LHCN-M2 (cell line): ENCODE results near the gene CLCN6. TPM values are rescaled to one million over a fixed set of nuclear protein-coding genes. Genes with fewer than 3 reads are reported as not detected.
A peak's percentile ranks its signal among the peaks of the same experiment; 100 is the strongest.

Experiments used
- DNase-seq: peaks from one replicate; pipeline ENCODE4 v3.0.0-alpha.2; 2012; ENCODE audit warnings: low read depth
- total RNA-seq: library from RNA; depleted of rRNA; stranded (reverse); fragments of >200 nt; gene quantifications from 2 replicates; pipeline ENCODE4 v1.2.3, GENCODE V29; 2014

Gene CLCN6
- total RNA-seq, 1 experiment from 2014 or later: 10.7 TPM

- no peak for DNase-seq
These were observed 17.6 kb downstream of the CLCN6 start for GRCh38 chr1:11823366-11824137.

GRCh38 chr1:11825131-11825530, 19.1 kb downstream of the CLCN6 start:
- DNase-seq: no peak

GRCh38 chr1:11826946-11827345, 21.0 kb downstream of the CLCN6 start:
- no peak for DNase-seq

DNA sequence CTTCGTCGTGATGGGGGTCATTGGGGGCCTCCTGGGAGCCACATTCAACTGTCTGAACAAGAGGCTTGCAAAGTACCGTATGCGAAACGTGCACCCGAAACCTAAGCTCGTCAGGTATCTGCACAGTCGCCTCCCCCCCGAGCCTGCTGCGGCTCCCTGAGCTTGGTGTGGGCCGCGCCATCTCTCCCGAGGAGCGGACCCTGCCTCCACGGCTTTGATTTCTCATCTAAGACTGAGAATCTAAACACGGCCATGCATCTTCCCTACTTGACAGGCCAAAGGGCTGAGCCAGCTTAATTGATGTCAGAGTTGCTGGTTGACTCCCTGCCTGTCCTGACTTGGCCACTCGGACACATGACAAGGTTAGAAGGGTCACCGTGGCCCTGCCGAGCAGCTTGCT, 22.5 kb downstream of the CLCN6 start:
- DNase-seq: no peak

- no peak for DNase-seq
These were observed 26.1 kb downstream of the CLCN6 start for GRCh38 chr1:11831945-11832725.

GRCh38 chr1:11833497-11833896, 27.5 kb downstream of the CLCN6 start:
- DNase-seq: no peak

DNA sequence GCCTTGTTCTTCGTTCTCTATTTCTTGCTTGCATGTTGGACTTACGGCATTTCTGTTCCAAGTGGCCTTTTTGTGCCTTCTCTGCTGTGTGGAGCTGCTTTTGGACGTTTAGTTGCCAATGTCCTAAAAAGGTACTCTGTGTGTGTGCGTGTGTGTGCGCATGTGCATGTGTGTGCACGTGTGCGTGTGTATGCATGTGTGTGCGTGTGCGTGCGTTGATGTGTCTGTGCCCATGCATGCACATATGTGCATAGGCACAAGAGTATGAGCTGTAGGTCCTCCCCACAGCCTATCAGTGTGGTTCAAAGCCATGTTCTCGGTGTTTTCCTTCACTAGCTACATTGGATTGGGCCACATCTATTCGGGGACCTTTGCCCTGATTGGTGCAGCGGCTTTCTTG, 27.9 kb downstream of the CLCN6 start:
- no peak for DNase-seq

DNA sequence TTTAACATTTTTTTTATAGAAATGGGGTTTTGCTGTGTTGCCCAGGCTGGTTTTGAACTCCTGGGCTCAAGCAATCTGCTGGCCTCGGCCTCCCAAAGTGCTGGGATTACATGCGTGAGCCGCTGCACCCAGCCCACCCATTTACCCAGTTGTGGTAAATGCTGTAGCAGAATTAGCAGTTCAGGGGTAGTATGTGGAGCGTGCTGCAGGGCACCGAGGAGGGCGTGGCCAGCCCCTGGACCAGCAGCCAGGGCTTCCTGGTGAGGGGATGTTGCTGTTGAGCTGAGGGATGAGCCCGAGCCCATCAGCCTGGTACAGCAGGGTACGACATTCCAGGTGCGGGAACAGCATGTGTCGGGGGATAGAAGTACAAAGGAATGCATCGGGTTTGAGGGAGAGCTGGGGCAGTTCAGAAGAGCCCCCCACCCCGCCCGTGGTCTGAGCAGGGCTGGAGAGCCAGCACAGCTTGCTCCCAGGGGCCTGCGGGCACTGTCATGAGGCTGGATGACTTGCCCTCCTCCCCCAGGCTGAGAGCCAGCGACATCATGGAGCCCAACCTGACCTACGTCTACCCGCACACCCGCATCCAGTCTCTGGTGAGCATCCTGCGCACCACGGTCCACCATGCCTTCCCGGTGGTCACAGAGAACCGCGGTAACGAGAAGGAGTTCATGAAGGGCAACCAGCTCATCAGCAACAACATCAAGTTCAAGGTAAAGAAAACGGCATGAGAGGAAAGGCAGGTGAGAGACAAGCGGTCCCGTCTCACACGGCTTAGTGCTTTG, 29.6 kb downstream of the CLCN6 start:
- no peak for DNase-seq

DNA sequence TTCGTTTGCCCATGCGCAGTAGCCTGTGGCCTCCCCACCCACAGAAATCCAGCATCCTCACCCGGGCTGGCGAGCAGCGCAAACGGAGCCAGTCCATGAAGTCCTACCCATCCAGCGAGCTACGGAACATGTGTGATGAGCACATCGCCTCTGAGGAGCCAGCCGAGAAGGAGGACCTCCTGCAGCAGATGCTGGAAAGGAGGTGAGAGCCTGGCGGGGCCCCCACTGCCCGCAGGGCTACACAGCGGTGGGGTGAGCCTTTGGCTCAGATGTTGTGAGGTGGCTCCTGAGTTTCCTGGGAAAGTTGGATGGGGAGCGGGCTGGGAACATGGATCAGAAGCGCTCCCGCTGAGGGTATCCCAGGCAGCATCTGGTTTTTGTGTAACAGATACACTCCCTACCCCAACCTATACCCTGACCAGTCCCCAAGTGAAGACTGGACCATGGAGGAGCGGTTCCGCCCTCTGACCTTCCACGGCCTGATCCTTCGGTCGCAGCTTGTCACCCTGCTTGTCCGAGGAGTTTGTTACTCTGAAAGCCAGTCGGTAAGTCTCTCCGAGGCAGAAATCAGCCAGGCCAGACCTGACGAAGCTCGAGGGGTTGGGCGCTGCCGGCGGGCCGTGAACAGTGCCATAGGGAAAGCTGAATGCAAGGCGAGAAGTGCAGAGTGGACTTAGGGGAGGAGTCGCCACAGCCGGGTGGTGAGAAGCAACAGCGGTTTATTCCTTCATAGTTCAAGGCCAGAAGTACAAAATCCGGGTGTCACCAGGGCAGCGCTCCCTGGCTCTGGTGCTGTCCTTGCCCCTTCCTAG, 31.2 kb downstream of the CLCN6 start:
- no peak for DNase-seq

DNA sequence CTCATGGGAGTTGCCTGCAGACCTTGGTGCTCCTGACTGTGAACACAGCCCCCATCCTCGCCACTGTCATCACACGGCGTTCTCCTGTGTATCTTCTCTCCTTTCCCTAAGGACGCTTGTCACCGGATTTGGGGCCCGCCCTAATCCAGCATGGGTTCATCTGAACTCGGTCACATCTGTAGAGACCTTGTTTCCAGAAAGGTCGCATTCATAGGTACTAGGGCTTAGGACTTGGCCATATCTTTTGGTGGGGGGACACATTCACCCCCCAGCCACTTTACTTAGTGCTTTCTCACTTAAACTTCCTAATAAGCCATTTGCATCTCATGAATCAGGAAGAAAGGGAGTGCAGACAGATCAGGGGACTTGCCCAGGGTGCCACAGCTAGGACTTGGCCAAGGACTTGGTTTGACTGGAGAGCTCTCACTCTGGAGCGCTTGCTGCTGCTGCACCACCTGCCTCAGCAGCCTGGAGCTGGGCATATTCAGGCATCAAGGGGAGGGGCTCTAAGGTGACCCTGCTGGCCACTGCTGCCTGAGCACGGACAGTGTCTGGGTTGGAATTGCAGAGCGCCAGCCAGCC, 31.9 kb downstream of the CLCN6 start:
- DNase-seq: no peak

DNA sequence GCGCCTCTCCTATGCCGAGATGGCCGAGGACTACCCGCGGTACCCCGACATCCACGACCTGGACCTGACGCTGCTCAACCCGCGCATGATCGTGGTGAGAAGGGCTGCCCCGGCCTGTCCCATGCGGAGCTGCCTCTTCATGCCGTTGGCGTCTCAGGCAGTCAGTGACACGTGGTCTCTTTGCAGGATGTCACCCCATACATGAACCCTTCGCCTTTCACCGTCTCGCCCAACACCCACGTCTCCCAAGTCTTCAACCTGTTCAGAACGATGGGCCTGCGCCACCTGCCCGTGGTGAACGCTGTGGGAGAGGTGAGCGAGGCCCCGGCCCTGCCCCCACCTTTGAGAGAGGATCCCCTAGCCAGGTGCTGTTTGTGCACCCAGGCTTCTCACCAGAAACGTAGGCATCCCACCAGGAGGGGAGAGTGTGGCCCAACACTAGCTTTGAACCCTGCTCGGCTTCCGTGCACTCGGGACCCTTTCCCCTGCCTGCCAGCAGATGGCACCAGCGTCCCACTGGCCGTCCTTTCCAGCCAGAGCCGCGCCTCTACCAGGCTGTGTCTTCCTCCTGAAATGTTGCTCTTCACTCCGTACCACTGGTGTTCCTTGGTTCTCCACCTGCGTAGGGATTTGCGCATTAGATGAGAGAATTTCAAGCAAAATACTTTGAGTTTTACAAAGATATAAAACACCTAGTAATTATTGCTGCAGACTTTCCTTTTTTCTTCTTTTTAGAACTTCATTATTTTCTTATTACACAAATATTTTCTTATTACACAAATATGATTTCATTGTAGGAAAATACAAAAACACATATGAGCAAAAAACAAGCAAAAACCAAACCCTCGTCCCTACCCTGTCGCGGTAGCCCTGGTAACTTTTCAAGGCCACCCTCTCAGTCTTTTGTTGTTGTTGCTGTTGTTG, 32.6 kb downstream of the CLCN6 start:
- peak; percentile 33 for DNase-seq

- DNase-seq: no peak
These were observed 34.0 kb downstream of the CLCN6 start for GRCh38 chr1:11839727-11840705.

DNA sequence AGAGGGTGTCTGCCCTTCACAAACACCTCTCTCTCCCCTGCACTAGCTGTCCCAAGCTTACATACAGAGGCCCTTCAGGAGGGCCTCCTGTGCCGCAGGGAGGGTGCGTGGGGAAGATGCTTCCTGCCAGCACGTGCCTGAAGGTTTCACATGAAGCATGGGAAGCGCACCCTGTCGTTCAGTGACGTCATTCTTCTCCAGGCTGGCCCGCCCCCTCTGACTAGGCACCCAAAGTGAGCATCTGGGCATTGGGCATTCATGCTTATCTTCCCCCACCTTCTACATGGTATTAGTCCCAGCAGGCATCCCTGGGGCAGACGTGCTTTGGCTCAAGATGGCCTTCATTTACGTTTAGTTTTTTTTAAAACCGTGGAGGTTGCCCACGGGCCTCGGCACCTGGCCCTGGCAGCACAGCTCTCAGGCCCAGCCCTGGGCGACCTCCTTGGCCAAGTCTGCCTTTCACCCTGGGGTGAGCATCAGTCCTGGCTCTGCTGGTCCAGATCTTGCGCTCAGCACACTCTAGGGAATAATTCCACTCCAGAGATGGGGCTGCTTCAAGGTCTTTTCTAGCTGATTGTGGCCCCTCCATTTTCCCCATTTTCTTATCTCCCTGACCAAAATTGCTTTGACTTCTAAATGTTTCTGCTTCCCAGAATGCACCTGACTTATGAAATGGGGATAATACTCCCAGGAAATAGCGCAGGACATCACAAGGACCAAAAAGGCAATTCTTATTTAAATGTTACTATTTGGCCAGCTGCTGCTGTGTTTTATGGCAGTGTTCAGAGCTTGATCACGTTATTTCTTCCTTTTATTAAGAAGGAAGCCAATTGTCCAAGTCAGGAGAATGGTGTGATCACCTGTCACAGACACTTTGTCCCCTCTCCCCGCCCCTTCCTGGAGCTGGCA, 35.5 kb downstream of the CLCN6 start:
- DNase-seq: no peak

DNA sequence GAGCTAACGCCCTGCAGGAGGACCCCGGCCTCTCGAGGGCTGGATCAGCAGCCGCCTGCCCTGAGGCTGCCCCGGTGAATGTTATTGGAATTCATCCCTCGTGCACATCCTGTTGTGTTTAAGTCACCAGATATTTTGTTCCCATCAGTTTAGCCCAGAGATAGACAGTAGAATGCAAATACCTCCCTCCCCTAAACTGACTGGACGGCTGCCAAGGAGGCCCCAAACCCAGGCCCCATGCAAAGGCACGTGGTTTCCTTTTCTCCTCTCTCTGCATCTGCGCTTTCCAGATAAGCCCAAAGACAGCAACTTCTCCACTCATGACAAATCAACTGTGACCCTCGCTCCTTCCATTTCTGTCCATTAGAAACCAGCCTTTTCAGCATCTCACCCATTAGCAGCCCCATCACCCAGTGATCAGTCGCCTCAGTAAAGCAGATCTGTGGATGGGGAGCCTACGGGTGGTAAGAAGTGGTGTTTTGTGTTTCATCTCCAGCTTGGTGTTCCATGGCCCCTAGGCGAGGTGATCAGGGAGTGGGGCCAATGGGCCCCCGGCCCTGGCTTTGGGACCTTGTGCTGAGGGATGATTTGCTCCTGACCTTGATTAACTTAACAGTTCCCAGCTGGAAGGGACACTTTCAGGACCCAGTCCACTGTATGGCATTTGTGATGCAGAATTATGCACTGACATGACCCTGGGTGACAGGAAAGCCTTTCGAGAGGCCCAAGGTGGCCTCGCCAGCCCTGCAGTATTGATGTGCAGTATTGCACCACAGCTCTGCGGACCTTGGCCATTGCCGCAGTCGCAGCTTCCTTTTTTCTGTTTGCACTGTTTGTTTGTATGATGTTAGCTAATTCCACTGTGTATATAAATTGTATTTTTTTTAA, 36.4 kb downstream of the CLCN6 start:
- DNase-seq: no peak

GRCh38 chr1:11845641-11846335, 39.8 kb downstream of the CLCN6 start:
- DNase-seq: peak; percentile 19
